Ishikawa (cell line): ENCODE results near the gene PAPPA.

ENCODE experiments used
- CEBPB ChIP-seq: IDR thresholded peaks from 2 replicates; pipeline ENCODE4 v1.6.1; 2012
- CREB1 ChIP-seq: IDR thresholded peaks from 2 replicates; pipeline ENCODE4 v1.6.1; 2012; ENCODE audit warnings: low read depth
- EGR1 ChIP-seq: IDR thresholded peaks from 2 replicates; pipeline ENCODE4 v1.6.1; 2012
- EP300 ChIP-seq: IDR thresholded peaks from 2 replicates; pipeline ENCODE4 v1.6.1; 2012; ENCODE audit warnings: borderline replicate concordance
- FOXM1 ChIP-seq: IDR thresholded peaks from 2 replicates; pipeline ENCODE4 v1.6.1; 2012; ENCODE audit warnings: low read depth, borderline replicate concordance
- NFIC ChIP-seq: IDR thresholded peaks from 2 replicates; pipeline ENCODE4 v1.6.1; 2012
- RAD21 ChIP-seq: IDR thresholded peaks from 2 replicates; pipeline ENCODE4 v1.6.1; 2012; ENCODE audit warnings: low read depth
- REST ChIP-seq: IDR thresholded peaks from 2 replicates; pipeline ENCODE4 v1.6.1; 2012; ENCODE audit warnings: low read depth, mild to moderate bottlenecking
- TAF1 ChIP-seq: IDR thresholded peaks from 2 replicates; pipeline ENCODE4 v1.6.1; 2012; ENCODE audit warnings: low read depth, mild to moderate bottlenecking
- TCF12 ChIP-seq: IDR thresholded peaks from 2 replicates; pipeline ENCODE4 v1.6.1; 2012; ENCODE audit warnings: low read depth
- TEAD4 ChIP-seq: IDR thresholded peaks from 2 replicates; pipeline ENCODE4 v1.6.1; 2012
- USF1 ChIP-seq: IDR thresholded peaks from 2 replicates; pipeline ENCODE4 v1.6.1; 2012
- YY1 ChIP-seq: IDR thresholded peaks from 2 replicates; pipeline ENCODE4 v1.6.1; 2012; ENCODE audit warnings: low read depth
- ZBTB7A ChIP-seq: IDR thresholded peaks from 2 replicates; pipeline ENCODE4 v1.6.1; 2012; ENCODE audit warnings: low read depth
- TF ChIP-seq, protein P1 (sequence below): IDR thresholded peaks from 2 replicates; pipeline ENCODE4 v1.6.1; 2012

PAPPA gene

GRCh38 chr9:116279230-116279629 lies 125.6 kb downstream of the PAPPA start:
- TF ChIP-seq FOXM1 (no peak), TEAD4 (no peak), NFIC (no peak), USF1 (no peak), ZBTB7A (no peak), TAF1 (no peak), REST (no peak), EP300 (no peak), TCF12 (no peak), YY1 (no peak), CREB1 (no peak), EGR1 (no peak)
- TF ChIP-seq, protein P1, sequence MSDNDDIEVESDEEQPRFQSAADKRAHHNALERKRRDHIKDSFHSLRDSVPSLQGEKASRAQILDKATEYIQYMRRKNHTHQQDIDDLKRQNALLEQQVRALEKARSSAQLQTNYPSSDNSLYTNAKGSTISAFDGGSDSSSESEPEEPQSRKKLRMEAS: no peak

GRCh38 chr9:116280529-116280928 lies 126.9 kb downstream of the PAPPA start:
- TF ChIP-seq EGR1 (no peak), NFIC (no peak), TEAD4 (no peak), USF1 (no peak), CEBPB (no peak), CREB1 (no peak), ZBTB7A (no peak), EP300 (no peak), YY1 (no peak), FOXM1 (no peak), TAF1 (no peak), RAD21 (no peak), REST (no peak), TCF12 (no peak)
- TF ChIP-seq, protein P1: no peak

GRCh38 chr9:116282597-116282996 lies 129.0 kb downstream of the PAPPA start:
- TF ChIP-seq CREB1 (no peak), USF1 (no peak), CEBPB (no peak), TEAD4 (no peak), TAF1 (no peak), YY1 (no peak), EP300 (no peak), EGR1 (no peak), NFIC (no peak), FOXM1 (no peak), RAD21 (no peak)
- TF ChIP-seq, protein P1: no peak

- TF ChIP-seq TCF12 (no peak), EGR1 (no peak), USF1 (no peak), FOXM1 (no peak), TEAD4 (no peak), REST (no peak), YY1 (no peak), NFIC (no peak), RAD21 (no peak), EP300 (no peak), CEBPB (no peak), TAF1 (no peak)
- TF ChIP-seq, protein P1: no peak
These were observed 130.9 kb downstream of the PAPPA start for GRCh38 chr9:116284518-116284917.
